LHCN-M2 (cell line): ENCODE data around the gene LIMS1. TPM values are rescaled to one million over a fixed set of nuclear protein-coding genes. Genes with fewer than 3 reads are reported as not detected.
A peak's percentile ranks its signal among the peaks of the same experiment; 100 is the strongest.
"Not testable (repeated sequence)": the region's sequence is repeated elsewhere in the genome, so short reads cannot be mapped to it uniquely, and the experiment has no call there.

Experiments used
- DNase-seq: peaks from one replicate; pipeline ENCODE4 v3.0.0-alpha.2; 2012; ENCODE audit warnings: low read depth
- total RNA-seq: library from RNA; depleted of rRNA; stranded (reverse); fragments of >200 nt; gene quantifications from 2 replicates; pipeline ENCODE4 v1.2.3, GENCODE V29; 2014

LIMS1 gene
- total RNA-seq, 1 experiment from 2014 or later = 198 TPM

DNA sequence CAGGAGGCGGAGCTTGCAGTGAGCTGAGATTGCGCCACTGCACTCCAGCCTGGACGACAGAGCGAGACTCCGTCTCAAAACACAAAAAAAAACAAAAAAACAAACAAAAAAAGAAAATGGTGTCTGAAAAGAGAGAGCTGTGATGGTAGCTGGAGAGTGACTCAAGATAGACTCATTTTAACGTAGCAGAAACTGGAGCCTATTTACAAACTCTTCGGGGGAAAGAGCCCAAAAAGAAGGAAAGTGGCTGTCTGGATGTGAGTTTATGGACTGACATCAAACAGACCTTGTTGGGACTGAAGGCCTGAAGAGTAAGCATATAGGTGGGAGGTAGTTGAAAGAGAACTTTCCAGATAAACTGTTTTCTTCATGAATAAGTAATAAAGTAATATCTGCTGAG lies 51.8 kb downstream of the LIMS1 start:
- peak; percentile 56 for DNase-seq

DNA sequence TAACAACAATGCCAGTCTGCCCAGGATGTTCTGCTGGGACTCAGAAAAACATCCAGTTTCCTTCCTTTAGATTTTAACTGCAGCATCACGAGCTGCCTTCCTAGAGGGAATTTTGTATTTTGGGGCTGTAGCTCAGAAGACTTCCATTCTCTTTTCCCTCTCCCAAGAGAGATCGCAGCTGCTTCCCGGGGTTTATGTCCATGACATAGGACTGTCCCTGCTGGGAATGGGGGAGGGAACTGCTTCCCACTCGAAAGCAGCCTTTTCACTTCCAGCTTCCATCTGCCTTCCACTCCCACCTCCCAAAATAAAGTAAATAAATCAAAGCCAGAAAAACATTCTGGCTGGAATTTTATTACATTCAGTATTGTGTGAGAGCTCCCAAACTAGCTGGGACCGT lies 52.4 kb downstream of the LIMS1 start:
- peak; percentile 43 for DNase-seq

DNA sequence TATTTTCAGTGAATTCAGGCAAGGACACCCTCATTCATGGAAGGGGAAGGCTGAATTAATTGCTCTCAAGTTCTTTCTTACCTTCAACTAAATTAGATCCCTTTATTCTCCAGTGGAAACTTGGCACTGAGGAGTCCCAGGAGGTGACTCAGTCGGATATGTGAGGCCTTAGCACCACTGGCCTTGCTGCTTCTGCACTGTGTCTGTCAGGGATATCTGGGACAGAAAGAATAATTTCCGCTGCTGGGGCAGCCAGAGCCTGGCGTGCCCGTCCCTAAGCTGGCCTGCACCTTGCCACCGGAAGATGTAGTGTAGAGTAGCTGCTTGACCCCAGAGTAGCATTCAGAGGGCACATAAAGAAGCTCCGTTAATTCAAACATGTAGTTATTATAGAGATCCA lies 53.4 kb downstream of the LIMS1 start:
- peak; percentile 84 for DNase-seq

DNA sequence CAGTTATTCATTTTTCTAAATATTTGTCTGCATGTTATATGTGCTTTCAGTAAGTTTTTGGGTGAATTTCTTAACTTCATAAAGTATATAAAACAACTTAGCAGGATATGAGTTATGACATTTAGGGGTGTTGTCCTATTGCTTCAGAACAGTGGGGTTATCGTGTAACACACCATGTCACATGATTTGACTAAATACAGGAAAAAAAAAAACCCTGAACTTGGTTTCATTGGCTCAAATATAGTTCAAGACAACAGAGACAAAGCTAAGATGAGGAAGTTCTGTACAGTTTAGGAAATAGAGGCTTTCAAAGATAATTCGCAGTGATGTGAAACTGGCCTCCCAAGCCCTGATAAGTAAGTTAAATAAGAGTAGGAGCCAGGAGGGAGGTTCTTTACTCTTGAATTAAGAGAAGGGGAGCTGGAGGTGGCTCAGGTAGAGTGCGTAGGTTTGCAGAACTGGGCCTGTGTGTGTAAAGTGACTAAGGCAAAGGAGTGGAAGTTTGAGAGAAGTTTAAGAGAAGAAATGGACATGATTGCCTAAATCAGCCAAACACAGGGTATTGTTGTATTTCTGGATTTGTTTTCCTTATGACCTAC lies 53.9 kb downstream of the LIMS1 start:
- DNase-seq = peak; percentile 60

DNA sequence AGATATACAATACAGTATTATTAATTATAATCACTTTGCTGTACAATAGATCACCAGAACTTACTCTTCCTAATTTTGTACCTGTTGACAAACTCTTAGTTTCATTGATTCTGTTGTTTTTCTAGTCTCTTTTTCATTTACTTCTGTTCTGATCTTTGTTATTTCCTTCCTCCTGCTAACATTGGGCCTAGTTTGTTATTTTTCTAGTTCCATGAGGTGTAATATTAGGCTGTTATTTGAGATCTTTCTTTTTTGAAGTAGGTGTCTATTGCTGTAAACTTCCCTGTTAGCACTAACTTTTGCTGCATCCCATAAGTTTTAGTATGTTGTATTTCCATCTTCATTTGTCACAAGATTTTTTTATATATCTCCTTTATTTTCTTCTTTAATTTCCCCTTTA lies 55.1 kb downstream of the LIMS1 start:
- no peak for DNase-seq

DNA sequence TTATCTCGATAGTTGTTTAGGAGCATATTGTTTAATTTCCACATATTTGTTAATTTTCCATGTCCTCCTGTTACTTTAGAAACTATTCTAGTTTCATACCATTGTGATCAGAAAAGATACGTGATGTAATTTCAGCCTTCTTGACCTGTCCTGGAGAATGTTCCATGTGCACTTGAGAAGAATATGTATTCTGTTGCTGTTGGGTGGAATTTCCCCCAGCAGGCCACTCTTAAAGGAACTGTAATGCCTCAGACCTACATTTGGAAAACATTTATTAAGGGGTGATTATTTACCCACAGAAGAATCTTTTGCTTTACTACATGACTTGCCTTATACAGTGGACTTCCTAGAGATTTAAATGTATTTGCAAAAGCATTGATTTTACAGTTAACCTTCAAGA lies 55.5 kb downstream of the LIMS1 start:
- DNase-seq = no peak

DNA sequence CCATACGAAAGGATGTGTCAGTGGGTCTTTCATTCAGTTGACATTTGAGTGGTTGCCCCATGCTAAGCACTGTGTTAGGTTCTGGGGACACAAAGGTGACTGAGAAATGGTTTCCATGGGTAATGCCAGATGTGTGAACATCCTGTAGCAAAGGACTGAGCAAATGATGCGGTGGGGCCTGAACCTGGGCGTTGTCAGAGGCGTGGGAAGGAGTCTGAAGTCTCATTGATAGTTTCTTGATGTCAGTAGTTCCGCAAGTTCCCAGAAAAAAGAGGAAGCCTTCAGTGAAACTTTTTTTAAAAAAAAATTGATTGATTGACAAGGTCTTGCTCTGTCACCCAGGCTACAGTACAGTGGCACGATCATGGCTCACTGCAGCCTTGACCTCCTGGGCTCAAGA lies 56.9 kb downstream of the LIMS1 start:
- no peak for DNase-seq

DNA sequence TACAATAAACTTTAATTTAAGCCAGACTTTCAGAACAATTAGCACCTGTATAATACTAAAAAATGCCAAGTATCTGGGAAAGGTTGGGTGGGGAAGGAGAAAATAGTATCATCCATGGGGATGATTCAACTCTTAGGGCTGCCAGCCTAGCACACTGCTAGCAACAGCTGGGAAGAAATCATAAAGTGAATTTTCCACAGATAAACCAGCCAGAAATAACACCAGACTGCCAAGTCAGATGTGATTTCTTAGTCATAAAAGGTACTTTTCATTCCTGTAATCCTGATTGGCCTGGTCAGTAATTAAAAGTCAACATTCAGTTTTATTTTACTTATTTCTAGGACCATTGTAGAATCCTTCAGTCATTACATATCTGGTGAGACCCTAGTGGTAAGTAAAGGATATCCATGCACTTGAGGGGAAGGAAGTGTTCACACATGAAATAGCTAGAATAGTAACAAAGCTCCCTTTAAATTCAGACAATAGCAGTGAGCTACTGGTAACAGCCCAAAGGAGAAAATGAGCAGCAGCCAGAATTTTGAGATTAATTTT lies 59.4 kb downstream of the LIMS1 start:
- peak; percentile 90 for DNase-seq

DNA sequence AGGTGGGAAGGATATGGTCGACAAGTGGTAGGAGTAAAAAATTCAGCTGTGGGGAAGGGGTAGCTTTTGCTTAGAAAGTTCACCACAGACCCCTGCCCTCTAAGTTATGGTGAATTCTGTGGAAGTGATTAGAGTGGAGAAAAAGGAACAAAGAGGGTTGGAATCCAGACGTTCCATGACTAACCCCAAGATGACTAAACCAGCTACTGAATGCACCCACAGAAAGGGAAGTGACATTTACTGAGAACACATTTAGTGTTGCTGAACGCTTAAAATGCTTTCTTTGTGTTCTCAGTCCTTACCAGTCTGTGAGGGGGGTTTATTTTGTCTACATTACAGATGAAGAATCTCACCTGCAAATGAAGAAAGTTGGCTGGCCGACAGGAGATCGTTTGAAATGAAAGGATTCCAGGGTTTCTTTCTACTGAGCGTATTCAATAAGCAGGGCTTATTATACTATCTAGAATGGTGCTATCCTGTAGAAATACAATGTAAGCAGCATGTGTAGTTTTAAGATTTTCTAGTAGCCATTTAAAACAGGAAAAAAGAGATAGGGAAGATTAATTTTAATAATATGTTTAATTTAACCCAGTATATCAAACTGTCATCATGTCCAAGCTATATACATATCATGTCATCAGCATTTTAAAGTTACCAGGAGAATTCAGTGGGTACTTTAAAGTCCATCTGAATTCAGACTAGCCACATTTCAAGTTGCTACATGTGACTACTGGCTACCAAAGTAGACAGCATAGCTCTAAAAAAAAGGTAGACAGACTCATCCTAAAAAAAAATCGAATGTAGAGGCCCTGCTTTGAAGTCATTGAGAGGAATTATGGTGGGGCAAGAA lies 60.1 kb downstream of the LIMS1 start:
- peak; percentile 92 for DNase-seq

DNA sequence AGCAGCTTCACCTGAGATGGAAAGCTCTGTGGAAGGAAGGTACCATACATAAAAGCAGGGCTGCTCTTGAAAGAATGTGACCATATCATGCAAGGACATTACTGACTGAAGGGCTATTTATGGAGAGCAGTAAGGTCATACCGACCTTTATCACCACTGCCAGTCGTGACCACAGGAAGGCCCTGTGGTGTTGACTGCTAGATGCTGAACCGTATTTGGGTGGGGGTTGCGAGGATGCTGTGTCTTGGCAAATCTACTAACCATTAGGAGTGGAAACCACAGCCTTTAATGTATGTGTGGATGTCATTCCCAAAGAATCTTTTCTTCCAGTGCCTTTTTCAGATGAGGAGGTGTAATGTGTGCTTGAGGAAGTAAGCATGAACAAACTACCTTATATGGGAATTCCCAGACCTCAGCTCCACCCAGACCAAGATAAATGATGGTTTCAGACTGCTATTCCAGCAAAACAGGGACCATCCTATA lies 60.8 kb downstream of the LIMS1 start:
- peak; percentile 91 for DNase-seq

DNA sequence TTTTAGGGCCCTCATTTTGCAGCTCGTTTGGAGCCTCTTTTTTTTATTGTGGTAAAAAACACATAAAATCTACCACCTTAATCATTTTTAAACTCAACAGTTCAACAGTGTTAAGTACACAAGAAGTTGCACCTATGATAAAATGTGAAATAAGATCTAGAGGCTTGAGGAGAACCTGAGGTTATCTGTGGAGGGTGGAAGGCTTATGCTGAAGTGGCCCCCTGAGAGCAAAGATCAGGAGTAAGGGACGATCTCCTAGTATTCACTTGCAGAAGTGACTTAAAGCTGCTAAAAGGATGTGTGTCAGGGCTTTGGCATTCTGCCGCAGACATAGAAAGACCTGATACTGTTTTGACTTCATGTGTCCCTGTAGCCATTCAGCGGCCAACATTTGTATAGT lies 61.5 kb downstream of the LIMS1 start:
- not testable (repeated sequence) for DNase-seq

DNA sequence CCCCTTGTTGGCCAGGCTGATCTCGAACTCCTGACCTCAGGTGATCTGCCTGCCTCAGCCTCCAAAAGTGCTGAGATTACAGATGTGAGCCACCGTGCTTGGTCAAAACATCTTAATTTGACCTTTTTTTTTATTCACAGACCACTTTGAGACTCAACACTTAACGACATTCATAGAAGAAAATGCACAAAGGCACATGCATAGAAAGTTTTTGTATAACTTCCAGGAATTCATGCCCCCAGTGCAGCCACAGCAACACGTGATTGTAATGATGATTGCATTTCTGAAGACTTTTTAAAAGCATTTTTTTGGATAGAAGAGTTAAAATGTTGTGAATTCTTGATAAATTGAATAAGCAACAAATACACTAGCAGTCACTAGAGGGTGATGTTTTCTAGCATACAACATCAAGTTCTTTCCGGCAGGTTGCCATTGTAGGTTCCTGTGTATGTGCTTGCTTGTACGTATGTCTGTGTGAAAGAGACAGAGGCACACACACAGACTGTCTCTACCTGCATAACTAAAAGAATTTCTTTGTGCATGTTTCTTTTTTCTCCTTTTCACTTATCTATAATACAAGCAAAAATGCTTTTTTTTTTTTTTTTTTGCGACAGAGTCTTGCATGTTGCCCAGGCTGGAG lies 63.0 kb downstream of the LIMS1 start:
- DNase-seq = peak; percentile 49

DNA sequence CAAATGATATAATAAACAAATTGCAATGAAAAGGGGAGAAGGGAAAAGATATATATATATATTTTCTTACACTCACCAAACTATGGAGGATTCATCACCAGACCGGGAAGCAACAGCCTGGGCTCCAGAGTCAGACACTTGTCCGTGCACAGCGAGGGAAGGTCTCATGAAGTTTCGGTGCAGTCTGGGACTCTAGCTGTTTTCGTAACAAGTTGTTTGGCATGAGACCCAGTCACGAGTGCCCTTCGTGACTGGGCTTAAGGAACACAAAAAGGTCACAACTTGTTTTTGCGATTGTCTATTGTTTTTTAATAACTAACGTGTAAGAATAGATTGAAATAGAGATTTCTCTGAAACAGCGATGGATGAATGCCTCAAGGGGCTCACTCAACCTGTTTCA lies 66.9 kb downstream of the LIMS1 start:
- not testable (repeated sequence) for DNase-seq

DNA sequence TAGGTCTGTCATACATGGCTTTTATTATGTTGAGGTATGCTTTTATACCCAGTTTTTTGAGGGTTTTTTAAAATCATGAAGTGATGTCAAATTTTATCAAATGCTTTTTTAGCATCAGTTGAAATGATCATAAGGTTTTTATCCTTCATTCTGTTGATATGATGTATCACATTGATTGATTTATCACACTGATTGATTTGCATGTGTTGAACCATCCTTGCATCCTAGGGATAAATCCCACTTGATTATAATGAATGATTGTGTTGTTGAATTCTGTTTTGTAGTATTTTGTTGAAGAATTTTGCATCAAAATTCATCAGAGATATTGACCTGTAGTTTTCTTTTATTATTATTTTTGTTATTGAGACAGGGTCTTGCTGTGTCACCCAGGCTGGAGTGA lies 68.2 kb downstream of the LIMS1 start:
- DNase-seq = no peak

DNA sequence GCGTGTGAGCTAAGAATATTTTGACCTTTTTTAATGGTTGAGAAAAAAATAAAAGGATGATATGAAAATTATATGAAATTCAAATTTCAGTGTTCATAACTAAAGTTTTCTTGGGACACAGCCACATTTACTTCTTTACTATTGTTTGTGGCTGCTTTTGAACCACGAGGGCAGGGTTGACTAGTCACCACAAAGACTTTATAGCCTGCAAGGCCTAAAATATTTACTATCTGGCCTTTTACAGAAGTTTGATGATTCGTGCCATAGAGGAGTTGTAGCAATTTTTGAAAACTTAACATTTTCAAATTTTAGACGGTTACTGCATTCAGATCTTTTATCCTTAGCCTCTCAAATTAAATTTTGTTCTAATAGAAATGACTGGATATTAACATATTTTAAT lies 69.9 kb downstream of the LIMS1 start:
- peak; percentile 66 for DNase-seq

DNA sequence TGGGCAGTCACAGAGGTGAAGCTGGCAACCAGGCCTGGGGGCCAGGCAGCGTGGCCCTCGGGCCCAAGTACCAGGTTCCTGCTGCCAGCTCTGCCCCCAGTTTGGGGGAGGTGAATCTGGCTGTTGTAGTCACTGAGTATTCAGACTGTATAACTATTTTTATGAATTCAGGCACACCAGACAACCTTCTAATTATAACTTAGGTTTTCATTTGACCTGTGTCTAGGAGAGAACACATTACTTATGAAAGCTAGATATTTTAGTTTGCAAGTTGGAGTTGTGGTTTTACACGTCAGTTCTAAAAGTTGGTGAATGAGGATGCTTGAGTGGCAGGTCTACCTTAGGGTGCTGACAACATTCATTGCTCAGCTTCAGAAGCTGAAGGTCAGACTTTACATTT lies 71.7 kb downstream of the LIMS1 start:
- no peak for DNase-seq

DNA sequence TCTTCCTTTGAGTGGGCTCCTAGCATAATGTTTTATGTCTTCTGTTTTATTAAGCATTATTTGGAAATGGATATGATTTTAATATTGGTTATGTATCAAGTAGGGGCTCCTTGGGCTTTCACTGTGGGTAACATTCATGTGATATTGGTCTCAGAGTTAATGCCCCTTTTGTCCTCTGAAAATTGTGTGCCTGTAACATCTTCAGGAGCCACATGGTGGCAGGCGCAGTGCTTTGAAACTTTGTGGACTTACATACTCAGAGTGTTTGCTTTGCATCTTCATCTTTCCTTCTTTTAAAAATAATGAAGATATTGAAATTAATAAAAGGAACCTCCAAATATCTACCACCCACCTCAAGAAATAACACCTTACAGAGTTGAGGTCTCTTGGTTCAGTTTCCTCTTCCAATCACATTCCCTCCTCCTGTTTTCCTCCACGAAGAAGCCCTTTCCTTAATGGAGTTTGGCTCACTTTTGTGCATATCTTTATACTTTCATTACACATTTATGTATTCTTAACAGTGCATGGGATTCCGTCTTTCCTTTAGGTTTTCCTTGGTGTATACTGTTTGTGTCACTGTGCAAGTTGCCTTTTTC lies 73.5 kb downstream of the LIMS1 start:
- DNase-seq = peak; percentile 42

DNA sequence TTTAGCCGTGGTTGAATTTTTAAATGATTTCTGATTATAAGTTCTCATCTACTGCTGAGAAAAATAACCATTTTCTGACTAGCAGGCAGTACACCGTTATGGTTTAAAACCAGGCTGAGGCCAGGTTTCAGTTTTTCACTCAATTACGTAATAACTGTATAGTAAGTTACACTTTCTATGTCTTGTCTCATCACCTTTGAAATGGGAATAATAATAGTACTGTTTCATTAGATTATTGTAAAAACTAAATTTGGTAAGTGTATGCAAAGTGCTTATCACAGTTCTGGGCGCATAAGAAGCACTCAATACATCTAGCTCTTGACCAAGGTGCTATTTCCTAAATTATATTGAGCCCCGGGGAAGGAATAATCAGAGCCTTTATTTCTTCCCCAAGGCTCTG lies 76.8 kb downstream of the LIMS1 start:
- no peak for DNase-seq

DNA sequence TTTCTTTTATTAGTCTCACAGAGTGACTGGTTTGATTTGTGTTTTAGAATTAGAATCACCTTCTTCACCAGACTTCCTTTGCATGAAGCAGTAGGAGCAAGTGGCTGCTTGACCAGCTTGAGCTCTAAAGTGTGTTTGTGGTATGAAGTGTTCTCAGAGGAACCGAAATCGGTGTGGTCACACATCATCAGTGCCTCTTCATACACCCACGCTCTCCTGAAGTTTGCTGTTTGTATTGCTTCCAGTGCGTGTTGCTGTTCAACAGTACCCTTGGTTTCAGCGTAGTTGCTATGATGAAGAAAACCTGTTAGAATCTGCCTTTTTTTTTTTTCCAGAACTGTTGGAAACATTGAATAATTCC lies 77.9 kb downstream of the LIMS1 start:
- DNase-seq = no peak

DNA sequence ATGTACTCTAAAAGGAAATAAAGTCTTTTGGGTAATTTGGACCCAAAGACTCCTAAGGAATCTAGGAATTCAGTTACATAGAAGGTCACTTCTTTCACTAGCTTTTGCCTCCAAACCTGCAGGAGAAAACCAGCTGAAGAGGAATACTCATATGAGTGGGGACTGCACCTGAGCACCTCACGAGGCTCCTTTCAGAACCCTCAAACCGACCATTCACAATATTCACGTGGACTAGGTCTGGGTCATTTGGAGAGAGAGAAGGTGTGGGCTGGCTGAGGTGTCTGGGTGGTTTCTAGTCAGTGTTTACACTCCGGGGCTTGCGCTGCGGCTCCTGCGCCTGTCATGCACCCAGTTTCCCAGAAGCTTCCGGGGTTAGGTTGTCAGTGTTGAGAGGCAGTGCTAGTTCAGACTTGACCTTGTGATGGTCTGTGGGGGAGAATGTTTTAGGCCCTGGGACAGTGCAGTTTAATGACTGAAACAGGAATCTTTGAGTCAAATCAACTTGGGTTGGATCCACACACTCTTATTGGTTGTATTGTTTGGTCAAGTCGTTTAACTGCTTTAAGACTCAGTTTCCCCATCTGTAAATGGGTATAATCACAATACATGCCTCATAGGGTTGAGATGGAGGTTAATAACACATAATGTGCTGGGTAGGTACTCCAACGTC lies 78.4 kb downstream of the LIMS1 start:
- no peak for DNase-seq

DNA sequence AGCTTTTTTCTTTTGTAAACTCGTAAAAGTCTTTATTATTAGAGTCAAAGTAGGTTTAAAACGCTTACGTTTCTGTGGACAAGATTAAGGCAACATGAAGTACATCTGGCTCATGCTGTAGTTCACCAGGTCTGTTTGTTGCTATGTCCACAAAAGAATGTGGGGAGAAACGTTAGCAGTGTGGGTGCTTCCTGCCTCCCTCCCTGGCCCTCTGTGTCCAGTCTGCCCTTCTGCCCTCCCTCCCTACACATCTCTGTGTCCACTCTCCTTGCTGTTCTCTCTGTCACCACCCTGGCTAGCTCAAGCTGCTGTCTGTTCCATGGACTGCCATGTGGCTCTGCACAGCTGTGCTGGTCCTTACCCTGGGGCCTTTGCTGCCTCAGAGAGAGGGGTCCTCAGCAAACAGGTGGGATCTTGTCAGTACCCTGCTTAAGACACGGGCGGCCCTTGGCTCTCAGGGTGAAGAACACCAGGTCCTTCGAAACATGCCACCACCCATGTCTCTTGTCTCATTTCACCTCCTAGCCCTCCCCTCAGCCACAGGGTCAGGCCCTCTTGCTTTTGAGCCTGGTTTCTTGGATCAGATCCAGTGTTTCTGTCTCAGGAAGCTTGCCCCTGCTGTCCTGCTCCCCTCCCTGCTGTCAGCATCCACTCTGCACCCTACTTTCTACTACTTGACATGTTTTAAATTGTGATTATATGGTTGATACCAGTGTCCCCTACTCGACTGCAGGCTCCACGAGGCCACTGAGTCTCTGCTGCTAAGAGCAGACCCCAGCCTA lies 79.2 kb downstream of the LIMS1 start:
- DNase-seq = no peak
